Loucy (cell line): ENCODE measurements around the gene SPATC1L.

Source experiments
- CTCF ChIP-seq: fragments of 200-600 bp; sonication (generic); conservative IDR thresholded peaks from 2 replicates; pipeline ENCODE4 v1.5.1; 2014; ENCODE audit warnings: mild to moderate bottlenecking, antibody characterized with exemption, low read length
- EZH2phosphoT487 ChIP-seq: fragments of 200-600 bp; IDR thresholded peaks from 2 replicates; pipeline ENCODE4 v1.6.1; 2018; ENCODE audit warnings: antibody characterized with exemption, mild to moderate bottlenecking, moderate library complexity, borderline replicate concordance

- TF ChIP-seq CTCF (no peak), EZH2phosphoT487 (no peak)
These were observed 55.2 kb downstream of the SPATC1L start for GRCh38 chr21:46128933-46129571.
